ENCODE measurements around the gene NDST4.

GRCh38 chr4:114998316-114998715, 115.1 kb downstream of the NDST4 start:
- TF ChIP-seq POLR2A (IDR thresholded peaks at IDR 0.05): no peak
- TF ChIP-seq, protein P1, sequence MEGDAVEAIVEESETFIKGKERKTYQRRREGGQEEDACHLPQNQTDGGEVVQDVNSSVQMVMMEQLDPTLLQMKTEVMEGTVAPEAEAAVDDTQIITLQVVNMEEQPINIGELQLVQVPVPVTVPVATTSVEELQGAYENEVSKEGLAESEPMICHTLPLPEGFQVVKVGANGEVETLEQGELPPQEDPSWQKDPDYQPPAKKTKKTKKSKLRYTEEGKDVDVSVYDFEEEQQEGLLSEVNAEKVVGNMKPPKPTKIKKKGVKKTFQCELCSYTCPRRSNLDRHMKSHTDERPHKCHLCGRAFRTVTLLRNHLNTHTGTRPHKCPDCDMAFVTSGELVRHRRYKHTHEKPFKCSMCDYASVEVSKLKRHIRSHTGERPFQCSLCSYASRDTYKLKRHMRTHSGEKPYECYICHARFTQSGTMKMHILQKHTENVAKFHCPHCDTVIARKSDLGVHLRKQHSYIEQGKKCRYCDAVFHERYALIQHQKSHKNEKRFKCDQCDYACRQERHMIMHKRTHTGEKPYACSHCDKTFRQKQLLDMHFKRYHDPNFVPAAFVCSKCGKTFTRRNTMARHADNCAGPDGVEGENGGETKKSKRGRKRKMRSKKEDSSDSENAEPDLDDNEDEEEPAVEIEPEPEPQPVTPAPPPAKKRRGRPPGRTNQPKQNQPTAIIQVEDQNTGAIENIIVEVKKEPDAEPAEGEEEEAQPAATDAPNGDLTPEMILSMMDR (IDR thresholded peaks at IDR 0.05): no peak
